ENCODE results near the gene TNS3. TPM values are rescaled to one million over a fixed set of nuclear protein-coding genes. Genes with fewer than 3 reads are reported as not detected.
"Not testable (repeated sequence)": the region's sequence is repeated elsewhere in the genome, so short reads cannot be mapped to it uniquely, and the experiment has no call there.

Gene TNS3
- total RNA-seq, 1 donor from 2014 or later, result 44.8 TPM

GRCh38 chr7:47268851-47269836 lies 312.8 kb downstream of the TNS3 start:
- intact Hi-C loops (cut with DNase I), result loop anchor here (5.0 kb wide), 1 partner anchor 68 kb away; no protein-coding TSS in a partner anchor
- ATAC-seq (no peak), DNase-seq (ENCODE audit: missing footprints) (no peak)

GRCh38 chr7:47267346-47267745 lies 314.6 kb downstream of the TNS3 start:
- ATAC-seq (no peak), DNase-seq (ENCODE audit: missing footprints) (no peak)
- intact Hi-C loops (cut with DNase I), result loop anchor here (2.0 to 5.0 kb wide), 3 partner anchors 70 to 553 kb away; no protein-coding TSS in a partner anchor

- intact Hi-C loops (cut with DNase I), result loop anchor here (2.0 to 5.0 kb wide), 3 partner anchors 71 to 554 kb away; no protein-coding TSS in a partner anchor
- ATAC-seq, result peak; percentile 27
- DNase-seq (ENCODE audit: missing footprints), result no peak
Observed at GRCh38 chr7:47266799-47267198, 315.1 kb downstream of the TNS3 start.

- DNase-seq (ENCODE audit: missing footprints) (no peak), ATAC-seq (peak; percentile 85)
- intact Hi-C loops (cut with DNase I), result loop anchor here (2.0 to 5.0 kb wide), 3 partner anchors 71 to 555 kb away; no protein-coding TSS in a partner anchor
Observed at GRCh38 chr7:47266131-47266706, 315.7 kb downstream of the TNS3 start.

- DNase-seq (ENCODE audit: missing footprints) (no peak), ATAC-seq (no peak)
- intact Hi-C loops (cut with DNase I), result loop anchor here (2.0 to 5.0 kb wide), 3 partner anchors 72 to 555 kb away; no protein-coding TSS in a partner anchor
Observed at GRCh38 chr7:47265621-47266020, 316.3 kb downstream of the TNS3 start.

- intact Hi-C loops (cut with DNase I), result no loop called here
- DNase-seq (ENCODE audit: missing footprints) (no peak), ATAC-seq (no peak)
Observed at GRCh38 chr7:47264021-47264651, 317.8 kb downstream of the TNS3 start.

- DNase-seq (ENCODE audit: missing footprints) (no peak), ATAC-seq (no peak)
- intact Hi-C loops (cut with DNase I), result no loop called here
Observed at GRCh38 chr7:47262881-47263280, 319.0 kb downstream of the TNS3 start.

GRCh38 chr7:47262160-47262559 lies 319.8 kb downstream of the TNS3 start:
- intact Hi-C loops (cut with DNase I); DNase-seq (ENCODE audit: missing footprints): not testable (repeated sequence)

GRCh38 chr7:47260270-47260669 lies 321.6 kb downstream of the TNS3 start:
- DNase-seq (ENCODE audit: missing footprints) (no peak), ATAC-seq (no peak)
- intact Hi-C loops (cut with DNase I), result no loop called here

More at GRCh38 chr7:47262160-47262559, 319.8 kb downstream of the TNS3 start:
- not testable (repeated sequence) for ATAC-seq

GRCh38 chr7:47259682-47260081 lies 322.2 kb downstream of the TNS3 start:
- intact Hi-C loops (cut with DNase I), result loop anchor here (10.0 kb wide), 1 partner anchor 485 kb away; no protein-coding TSS in a partner anchor
- DNase-seq (ENCODE audit: missing footprints) (no peak), ATAC-seq (no peak)

- DNase-seq (ENCODE audit: missing footprints) (no peak), ATAC-seq (no peak)
- intact Hi-C loops (cut with DNase I), result loop anchor here (10.0 kb wide), 1 partner anchor 484 kb away; no protein-coding TSS in a partner anchor
Observed at GRCh38 chr7:47258798-47259197, 323.1 kb downstream of the TNS3 start.

- ATAC-seq, result no peak
- intact Hi-C loops (cut with DNase I), result loop anchor here (10.0 kb wide), 1 partner anchor 481 kb away; no protein-coding TSS in a partner anchor
- DNase-seq (ENCODE audit: missing footprints), result no peak
Observed at GRCh38 chr7:47256016-47256415, 325.9 kb downstream of the TNS3 start.

- no peak for ATAC-seq
- intact Hi-C loops (cut with DNase I), result loop anchor here (2.0 to 10.0 kb wide), 2 partner anchors 73 to 481 kb away; no protein-coding TSS in a partner anchor
Observed at GRCh38 chr7:47255441-47255840, 326.5 kb downstream of the TNS3 start.

GRCh38 chr7:47255007-47255406 lies 326.9 kb downstream of the TNS3 start:
- intact Hi-C loops (cut with DNase I), result loop anchor here (2.0 to 10.0 kb wide), 2 partner anchors 72 to 480 kb away; no protein-coding TSS in a partner anchor
- no peak for DNase-seq (ENCODE audit: missing footprints)
- no peak for ATAC-seq

More at GRCh38 chr7:47255441-47255840, 326.5 kb downstream of the TNS3 start:
- no peak for DNase-seq (ENCODE audit: missing footprints)

- ATAC-seq (peak; percentile 95), DNase-seq (ENCODE audit: missing footprints) (peak; percentile 94)
- intact Hi-C loops (cut with DNase I), result loop anchor here (2.0 to 10.0 kb wide), 4 partner anchors 72 to 1357 kb away; partner anchors contain the start of gene IGFBP3
Observed at GRCh38 chr7:47254081-47254977, 327.6 kb downstream of the TNS3 start.

- DNase-seq (ENCODE audit: missing footprints) (no peak), ATAC-seq (peak; percentile 80)
- intact Hi-C loops (cut with DNase I), result loop anchor here (2.0 to 10.0 kb wide), 4 partner anchors 71 to 1356 kb away; partner anchors contain the start of gene IGFBP3
Observed at GRCh38 chr7:47253650-47254080, 328.2 kb downstream of the TNS3 start.

GRCh38 chr7:47252675-47253074 lies 329.2 kb downstream of the TNS3 start:
- intact Hi-C loops (cut with DNase I), result loop anchor here (5.0 to 10.0 kb wide), 3 partner anchors 478 to 1355 kb away; partner anchors contain the start of gene IGFBP3
- no peak for DNase-seq (ENCODE audit: missing footprints)
- no peak for ATAC-seq
